Measurements from ENCODE around the gene ZNF669.
A peak's percentile ranks its signal among the peaks of the same experiment; 100 is the strongest.
"Not testable (repeated sequence)": the region's sequence is repeated elsewhere in the genome, so short reads cannot be mapped to it uniquely, and the experiment has no call there.

ZNF669 gene

DNA sequence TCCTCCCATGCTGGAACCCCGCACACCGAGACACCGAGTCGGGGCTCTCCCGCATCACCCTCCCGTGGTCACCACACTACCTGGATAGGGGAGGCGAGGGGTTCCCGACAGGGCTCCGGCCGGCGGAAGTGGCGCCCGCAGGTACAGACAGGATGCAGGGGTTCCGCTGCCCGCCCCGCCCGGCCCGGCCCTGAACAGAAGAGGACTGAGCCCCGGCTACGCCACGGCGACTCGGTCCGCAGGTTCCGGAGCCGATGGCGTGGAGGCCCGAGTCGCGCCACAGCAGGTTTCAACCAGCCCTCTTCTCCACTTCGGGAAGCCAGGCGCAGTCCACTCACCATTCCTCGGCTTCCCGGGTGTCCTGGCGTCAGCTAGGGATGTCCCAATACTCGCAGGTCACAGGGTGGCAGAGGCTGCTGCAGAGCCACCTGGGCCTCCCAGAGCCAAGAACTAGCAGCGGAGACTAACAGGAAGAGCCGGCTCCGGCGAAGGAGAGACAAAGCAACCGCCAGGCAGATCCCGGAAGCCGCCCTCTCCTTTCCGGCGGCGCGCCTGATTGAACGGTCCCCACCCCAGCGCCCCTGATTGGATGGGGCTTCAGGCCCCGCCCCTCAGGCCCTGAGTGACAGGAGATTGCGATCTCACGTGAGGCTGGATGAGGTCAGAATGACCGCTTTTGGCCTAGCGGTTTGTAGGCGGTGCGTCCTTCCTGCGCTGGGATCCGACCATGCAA, at the start of gene ZNF669:
Gene ZNF669 (minus strand): TSS at position 498 of the 733 bp plus-strand sequence. CDS start 157 bp downstream, at position 341.
- peak; percentile 79 to 81 for DNase-seq (ENCODE audit: low read depth in 2 of 2)

GRCh38 chr1:247147781-247148180, 43.6 kb upstream of the ZNF669 start:
- no peak for DNase-seq (ENCODE audit: low read depth in 2 of 2)

DNA sequence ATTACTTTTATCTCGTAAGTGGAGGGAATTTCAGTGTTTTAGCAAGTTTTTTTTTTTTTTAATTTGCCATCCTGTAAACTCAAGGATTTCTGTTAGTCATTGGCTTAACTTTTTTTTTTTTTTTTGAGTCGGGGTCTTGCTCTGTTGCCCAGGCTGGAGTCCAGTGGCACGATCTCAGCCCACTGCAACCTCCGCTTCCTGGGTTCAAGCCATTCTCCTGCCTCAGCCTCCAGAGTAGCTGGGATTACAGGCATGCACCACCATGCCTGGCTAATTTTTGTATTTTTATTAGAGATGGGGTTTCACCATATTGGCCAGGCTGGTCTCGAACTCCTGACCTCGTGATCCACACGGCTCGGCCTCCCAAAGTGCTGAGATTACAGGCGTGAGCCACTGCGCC, 43.0 kb upstream of the ZNF669 start:
- DNase-seq (ENCODE audit: low read depth in 2 of 2) = not testable (repeated sequence)

- no peak for DNase-seq (ENCODE audit: low read depth in 2 of 2)
Observed at GRCh38 chr1:247146671-247147070, 42.5 kb upstream of the ZNF669 start.

DNA sequence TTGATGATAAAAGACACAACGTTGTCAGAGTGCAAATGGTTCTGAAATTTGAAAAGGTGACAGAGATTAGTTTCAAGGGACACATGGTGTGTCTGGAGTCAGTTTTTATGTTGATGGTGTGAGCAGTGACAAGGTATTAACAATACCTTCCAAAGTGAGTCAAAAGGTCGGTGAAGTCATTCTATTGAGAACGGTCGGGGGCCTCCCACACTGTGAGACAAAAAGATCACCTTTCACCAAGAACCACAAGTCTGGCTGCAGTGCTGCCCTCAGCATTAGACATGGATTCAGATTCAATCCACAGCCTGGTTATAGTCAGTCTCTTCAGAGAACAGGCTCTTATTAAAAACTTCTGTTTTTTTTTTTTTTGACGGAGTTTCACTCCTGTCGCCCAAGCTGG, 41.1 kb upstream of the ZNF669 start:
- DNase-seq (ENCODE audit: low read depth in 2 of 2) = no peak

DNA sequence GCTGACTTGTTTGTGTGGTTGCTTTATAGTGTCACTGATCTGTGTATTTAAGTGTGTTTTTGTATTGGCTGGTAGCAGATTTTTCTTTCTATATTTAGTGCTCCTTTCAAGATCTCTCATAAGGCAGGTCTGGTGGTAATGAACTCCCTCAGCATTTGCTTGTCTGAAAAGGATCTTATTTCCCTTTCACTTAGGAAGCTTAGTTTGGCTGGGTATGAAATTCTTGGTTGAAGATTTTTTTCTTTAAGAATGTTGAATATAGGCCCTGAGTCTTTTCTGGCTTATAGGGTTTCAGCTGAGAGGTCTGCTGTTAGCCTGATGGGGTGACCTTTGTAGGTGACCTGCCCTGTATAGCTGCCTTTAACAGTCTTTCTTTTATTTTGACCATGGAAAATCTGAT, 35.4 kb upstream of the ZNF669 start:
- not testable (repeated sequence) for DNase-seq (ENCODE audit: low read depth in 2 of 2)

DNA sequence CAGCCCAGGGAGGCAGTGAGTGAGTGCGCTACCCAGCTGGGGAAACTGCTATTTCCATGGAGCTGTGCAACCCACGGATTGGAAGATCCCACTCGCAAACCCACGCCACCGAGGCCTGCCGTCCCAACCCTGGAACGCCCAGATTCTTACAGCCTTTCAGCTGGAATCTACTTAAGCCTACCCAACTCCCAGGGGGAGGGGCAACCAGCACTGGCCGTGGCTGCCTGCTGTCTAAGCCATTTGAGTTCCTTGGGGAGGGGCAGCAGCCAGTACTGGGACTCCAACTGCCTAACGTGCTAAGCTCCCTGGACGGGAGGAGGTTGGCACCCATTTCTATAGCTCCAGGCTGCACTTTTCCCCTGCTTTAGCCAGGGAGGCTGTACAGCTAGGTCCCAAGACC, 27.1 kb upstream of the ZNF669 start:
- DNase-seq (ENCODE audit: low read depth in 2 of 2) = no peak

- not testable (repeated sequence) for DNase-seq (ENCODE audit: low read depth in 2 of 2)
Observed at GRCh38 chr1:247127519-247128282, 23.5 kb upstream of the ZNF669 start.

- not testable (repeated sequence) for DNase-seq (ENCODE audit: low read depth in 2 of 2)
Observed at GRCh38 chr1:247126601-247127000, 22.4 kb upstream of the ZNF669 start.

DNA sequence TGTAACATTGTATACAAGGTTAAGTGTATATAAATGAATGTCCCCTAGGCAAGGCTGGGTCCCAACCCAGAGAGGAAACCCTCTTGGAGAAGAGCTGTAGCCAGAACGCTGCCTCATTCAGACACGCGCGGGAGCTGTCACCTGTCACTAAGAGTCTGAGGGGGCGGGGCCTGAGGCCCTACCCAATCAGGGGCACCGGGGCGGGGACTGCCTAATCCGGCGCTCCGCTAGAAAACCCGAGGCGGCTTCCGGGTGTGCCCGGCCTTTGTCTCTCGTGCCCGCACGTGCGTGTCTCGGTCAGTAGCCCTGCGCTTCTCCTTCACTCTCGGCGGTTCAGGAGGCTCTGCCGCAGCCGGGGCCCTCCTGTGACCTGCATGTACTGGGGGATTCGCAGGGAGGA, 22.0 kb upstream of the ZNF669 start:
- DNase-seq (ENCODE audit: low read depth in 2 of 2) = not testable (repeated sequence)

DNA sequence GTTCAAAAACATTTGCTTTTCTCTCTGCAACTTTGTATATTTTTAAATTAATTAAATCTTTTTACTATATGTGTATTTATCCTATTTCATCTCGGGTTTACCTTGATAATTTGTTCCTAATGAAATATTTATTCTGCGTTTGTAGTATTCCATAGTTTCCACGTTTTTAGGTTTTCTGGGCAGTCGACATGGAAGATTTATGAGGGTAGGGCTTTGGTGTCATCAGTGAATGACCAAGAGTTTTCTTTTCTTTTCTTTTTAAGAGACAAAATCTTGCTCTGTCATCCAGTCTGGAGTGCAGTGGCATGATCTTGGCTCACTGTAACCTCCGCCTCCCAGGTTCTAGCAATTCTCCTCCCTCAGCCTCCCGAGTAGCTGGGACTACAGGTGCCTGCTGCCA, 17.2 kb upstream of the ZNF669 start:
- no peak for DNase-seq (ENCODE audit: low read depth in 2 of 2)

- not testable (repeated sequence) for DNase-seq (ENCODE audit: low read depth in 2 of 2)
Observed at GRCh38 chr1:247120408-247120668, 16.2 kb upstream of the ZNF669 start.

GRCh38 chr1:247119600-247120407, 15.6 kb upstream of the ZNF669 start:
- no peak for DNase-seq (ENCODE audit: low read depth in 2 of 2)

DNA sequence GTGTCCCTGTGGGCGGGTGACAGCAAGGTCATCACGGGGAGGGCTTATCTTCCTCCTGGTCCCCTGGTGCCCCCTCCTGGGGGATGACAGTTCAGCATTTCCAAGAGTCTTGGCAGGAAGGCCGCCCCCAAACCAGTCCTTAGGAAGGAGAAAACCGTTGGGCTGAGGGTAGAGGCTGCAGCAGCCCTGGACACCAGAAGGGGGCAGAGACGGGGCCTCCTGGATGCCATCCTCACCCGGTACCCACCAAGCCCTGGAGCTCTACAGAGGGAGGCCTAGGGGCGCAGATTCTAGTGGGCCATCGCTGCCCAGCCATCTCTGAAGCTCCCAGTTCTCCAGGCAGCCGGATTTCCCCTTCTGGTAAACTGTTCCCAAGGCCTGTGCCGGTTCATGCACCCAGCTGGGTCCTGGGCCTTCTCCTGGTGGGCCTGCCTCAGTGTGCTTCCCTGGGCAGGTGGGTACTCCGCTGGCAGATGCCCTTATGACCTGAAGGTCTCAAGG, 14.8 kb upstream of the ZNF669 start:
- DNase-seq (ENCODE audit: low read depth in 2 of 2) = no peak

DNA sequence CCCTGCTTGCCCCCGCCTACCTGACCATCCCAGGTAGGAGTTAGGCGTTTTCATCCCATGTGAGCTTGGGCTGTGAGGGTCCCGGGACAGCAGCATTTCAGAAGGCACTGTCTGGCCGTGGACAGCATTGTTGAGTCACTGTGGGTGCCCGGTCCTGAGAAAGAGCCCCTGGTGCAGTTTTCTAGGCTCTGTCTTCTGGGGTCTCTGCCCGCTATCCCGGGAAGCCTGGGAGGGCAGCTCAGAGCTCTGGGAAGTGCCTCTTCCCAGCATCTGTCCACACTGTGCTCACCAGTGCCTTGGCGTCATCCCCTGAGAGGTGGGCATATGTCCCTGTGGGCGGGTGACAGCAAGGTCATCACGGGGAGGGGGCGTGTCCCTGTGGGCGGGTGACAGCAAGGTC, 11.4 kb upstream of the ZNF669 start:
- no peak for DNase-seq (ENCODE audit: low read depth in 2 of 2)

GRCh38 chr1:247115141-247115510, 11.0 kb upstream of the ZNF669 start:
- DNase-seq (ENCODE audit: low read depth in 2 of 2) = no peak

DNA sequence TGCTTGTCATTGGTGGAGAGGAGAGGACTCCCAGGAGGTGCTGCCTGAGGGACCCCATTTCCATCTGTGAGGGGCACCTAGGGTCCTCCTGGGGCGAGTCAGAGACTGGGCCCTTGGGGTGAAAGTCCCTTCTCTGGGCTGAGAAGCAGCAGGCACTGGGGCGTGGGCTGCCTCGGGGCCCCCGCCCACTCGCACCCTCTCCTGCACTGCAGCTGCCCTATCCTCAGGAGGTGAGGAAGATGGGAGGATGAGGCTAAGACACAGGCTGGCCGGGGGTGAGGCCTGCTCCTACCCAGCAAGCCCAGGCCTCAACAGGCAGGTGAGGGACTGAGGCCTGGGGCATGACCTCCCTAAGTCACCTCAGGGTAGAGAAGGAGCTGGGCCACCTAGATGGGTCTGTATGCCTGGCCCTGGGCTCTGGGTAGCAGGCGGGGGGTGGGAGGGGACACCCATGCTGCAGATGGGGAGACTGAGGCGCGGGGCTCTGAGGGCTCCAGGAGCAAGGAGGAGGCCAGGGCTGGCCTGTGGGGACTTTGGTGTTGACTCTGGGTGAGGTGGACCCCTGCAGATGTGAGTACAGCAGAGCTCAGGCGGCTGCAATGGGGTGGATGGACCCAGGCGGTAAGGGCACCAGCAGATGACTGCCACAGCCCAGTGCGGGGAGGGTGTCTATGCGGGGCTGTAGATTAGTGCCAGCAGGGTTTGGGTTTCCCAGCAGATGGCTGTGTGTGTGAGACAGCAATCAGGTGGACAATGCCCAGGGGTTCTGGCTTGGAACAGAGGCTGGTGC, 10.4 kb upstream of the ZNF669 start:
- no peak for DNase-seq (ENCODE audit: low read depth in 2 of 2)

DNA sequence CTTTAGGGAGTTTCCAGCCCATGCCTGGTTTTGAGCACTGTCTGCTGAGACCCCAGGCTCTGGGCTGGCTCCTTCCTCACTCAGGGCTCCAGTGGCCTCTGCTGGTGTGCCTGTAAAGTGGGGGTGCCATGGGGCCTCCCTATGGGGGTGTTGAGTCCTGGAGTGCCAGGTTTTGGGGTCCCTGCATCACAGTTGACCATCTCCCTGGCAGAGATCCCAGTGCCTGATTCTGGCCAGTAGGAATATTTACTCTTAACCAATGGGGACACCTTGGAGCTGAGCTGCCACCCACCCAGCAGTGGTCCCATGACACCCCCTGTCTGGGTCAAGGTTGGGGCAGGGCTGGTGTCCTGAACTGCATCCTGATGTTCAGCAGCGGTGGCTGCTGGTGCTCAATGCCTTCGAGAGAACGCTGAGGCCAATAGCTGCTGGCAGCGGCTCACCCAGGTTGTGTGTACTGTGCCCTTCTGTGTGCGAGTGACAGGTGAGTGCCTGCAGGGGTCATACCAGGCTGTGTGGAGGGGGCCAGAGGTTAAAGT, 9.6 kb upstream of the ZNF669 start:
- no peak for DNase-seq (ENCODE audit: low read depth in 2 of 2)

- DNase-seq (ENCODE audit: low read depth in 2 of 2) = no peak
Observed at GRCh38 chr1:247113094-247113497, 8.9 kb upstream of the ZNF669 start.

- DNase-seq (ENCODE audit: low read depth in 2 of 2) = no peak
Observed at GRCh38 chr1:247112479-247112781, 8.3 kb upstream of the ZNF669 start.

GRCh38 chr1:247111700-247112478, 7.7 kb upstream of the ZNF669 start:
- no peak for DNase-seq (ENCODE audit: low read depth in 2 of 2)

Data from stimulated activated CD8-positive, alpha-beta memory T cell treated with anti-CD3 and anti-CD28 coated beads, Interleukin-2, amount 100 ng/mL, for 1 hour (primary cell).